ENCODE results near the gene FAM174C. TPM values are rescaled to one million over a fixed set of nuclear protein-coding genes. Genes with fewer than 3 reads are reported as not detected.

FAM174C gene
- total RNA-seq, 1 donor from 2014 or later: 30.0 TPM

- no peaks in the 10 kb centered on the region for H3K4me1 Mint-ChIP-seq (ENCODE audit: low read depth)
- no peaks in the 10 kb centered on the region for H3K36me3 Mint-ChIP-seq (ENCODE audit: insufficient read depth)
- no peak overlapping the region for H3K27ac Mint-ChIP-seq
- TF ChIP-seq CTCF (IDR thresholded peaks at IDR 0.05; ENCODE audit: unreplicated experiment): no peak
- peaks cover 6% of the 10 kb centered on the region for H3K27me3 Mint-ChIP-seq
- DNase-seq (ENCODE audit: low spot score, unreplicated experiment): no peak
- no peak overlapping the region for H3K4me3 Mint-ChIP-seq (ENCODE audit: low read depth)
- H3K9me3 Mint-ChIP-seq (ENCODE audit: low read depth): no peaks in the 10 kb centered on the region
Measured at GRCh38 chr19:1324249-1324805, 49.0 kb downstream of the FAM174C start.

- no peak for TF ChIP-seq CTCF (IDR thresholded peaks at IDR 0.05; ENCODE audit: unreplicated experiment)
- no peak overlapping the region for H3K4me3 Mint-ChIP-seq (ENCODE audit: low read depth)
- H3K4me1 Mint-ChIP-seq (ENCODE audit: low read depth): no peaks in the 10 kb centered on the region
- H3K27me3 Mint-ChIP-seq: peaks cover 6% of the 10 kb centered on the region
- H3K27ac Mint-ChIP-seq: no peak overlapping the region
- no peak for DNase-seq (ENCODE audit: low spot score, unreplicated experiment)
- no peaks in the 10 kb centered on the region for H3K36me3 Mint-ChIP-seq (ENCODE audit: insufficient read depth)
- no peaks in the 10 kb centered on the region for H3K9me3 Mint-ChIP-seq (ENCODE audit: low read depth)
Measured at GRCh38 chr19:1324806-1325567, 49.7 kb downstream of the FAM174C start.

- H3K27ac Mint-ChIP-seq: no peak overlapping the region
- no peaks in the 10 kb centered on the region for H3K4me1 Mint-ChIP-seq (ENCODE audit: low read depth)
- no peak for DNase-seq (ENCODE audit: low spot score, unreplicated experiment)
- no peaks in the 10 kb centered on the region for H3K9me3 Mint-ChIP-seq (ENCODE audit: low read depth)
- peaks cover 6% of the 10 kb centered on the region for H3K27me3 Mint-ChIP-seq
- no peak for TF ChIP-seq CTCF (IDR thresholded peaks at IDR 0.05; ENCODE audit: unreplicated experiment)
- H3K36me3 Mint-ChIP-seq (ENCODE audit: insufficient read depth): no peaks in the 10 kb centered on the region
- no peak overlapping the region for H3K4me3 Mint-ChIP-seq (ENCODE audit: low read depth)
Measured at GRCh38 chr19:1325568-1326294, 50.4 kb downstream of the FAM174C start.

- no peaks in the 10 kb centered on the region for H3K4me1 Mint-ChIP-seq (ENCODE audit: low read depth)
- no peaks in the 10 kb centered on the region for H3K36me3 Mint-ChIP-seq (ENCODE audit: insufficient read depth)
- no peaks in the 10 kb centered on the region for H3K9me3 Mint-ChIP-seq (ENCODE audit: low read depth)
- no peak overlapping the region for H3K4me3 Mint-ChIP-seq (ENCODE audit: low read depth)
- TF ChIP-seq CTCF (IDR thresholded peaks at IDR 0.05; ENCODE audit: unreplicated experiment): no peak
- H3K27me3 Mint-ChIP-seq: peaks cover 6% of the 10 kb centered on the region
- no peak overlapping the region for H3K27ac Mint-ChIP-seq
- no peak for DNase-seq (ENCODE audit: low spot score, unreplicated experiment)
Measured at GRCh38 chr19:1327125-1327524, 51.8 kb downstream of the FAM174C start.

Other genes starting within 250 kb of the FAM174C start
- gene CNN2, start 248.9 kb upstream of the FAM174C start, total RNA-seq: 225 and 226 TPM in 2 replicates
- 54.6 and 57.3 TPM in 2 replicates for gene ABCA7, start 235.4 kb upstream of the FAM174C start, total RNA-seq
- 6.1 and 8.1 TPM in 2 replicates for gene ARHGAP45, start 208.4 kb upstream of the FAM174C start, total RNA-seq
- 161 TPM in 2 replicates for gene POLR2E, start 180.2 kb upstream of the FAM174C start, total RNA-seq
- gene GPX4, start 171.5 kb upstream of the FAM174C start, total RNA-seq: 231 and 236 TPM in 2 replicates
- gene SBNO2, start 101.3 kb upstream of the FAM174C start, total RNA-seq: 40.9 and 43.2 TPM in 2 replicates
- 59.3 and 61.5 TPM in 2 replicates for gene STK11, start 69.8 kb upstream of the FAM174C start, total RNA-seq
- 12.4 and 13.0 TPM in 2 replicates for gene CBARP, start 37.5 kb upstream of the FAM174C start, total RNA-seq
- gene ATP5F1D, start 33.8 kb upstream of the FAM174C start, total RNA-seq: 107 and 117 TPM in 2 replicates
- 187 and 193 TPM in 2 replicates for gene MIDN, start 26.9 kb upstream of the FAM174C start, total RNA-seq
- gene CIRBP, start 6.2 kb upstream of the FAM174C start, total RNA-seq: 462 and 465 TPM in 2 replicates
- 23.8 and 26.5 TPM in 2 replicates for gene EFNA2, start 10.3 kb downstream of the FAM174C start, total RNA-seq
- 56.8 and 62.4 TPM in 2 replicates for gene NDUFS7, start 108.4 kb downstream of the FAM174C start, total RNA-seq
- 47.0 and 48.5 TPM in 2 replicates for gene GAMT, start 126.0 kb downstream of the FAM174C start, total RNA-seq
- 131 and 136 TPM in 2 replicates for gene DAZAP1, start 132.1 kb downstream of the FAM174C start, total RNA-seq
- gene RPS15, start 162.9 kb downstream of the FAM174C start, total RNA-seq: 917 and 938 TPM in 2 replicates
- 5.2 and 5.8 TPM in 2 replicates for gene APC2, start 174.6 kb downstream of the FAM174C start, total RNA-seq
- gene C19orf25, start 203.7 kb downstream of the FAM174C start, total RNA-seq: 31.3 and 36.0 TPM in 2 replicates
- gene PCSK4, start 214.8 kb downstream of the FAM174C start, total RNA-seq: 32.9 and 37.7 TPM in 2 replicates
- 16.0 and 16.6 TPM in 2 replicates for gene REEP6, start 215.7 kb downstream of the FAM174C start, total RNA-seq
- gene ADAMTSL5, start 237.5 kb downstream of the FAM174C start, total RNA-seq: 2.3 and 4.8 TPM in 2 replicates
- 0.26 and 0.38 TPM in 2 replicates for gene PLK5, start 248.5 kb downstream of the FAM174C start, total RNA-seq

All from progenitor cell of endocrine pancreas (in vitro differentiated cells).